Measurements from ENCODE around the gene SMOC2. TPM values are rescaled to one million over a fixed set of nuclear protein-coding genes. Genes with fewer than 3 reads are reported as not detected.

The SMOC2 gene
- total and polyA plus RNA-seq, 2 of the 4 experiments (the other 2 are of a cell fraction), result not detected

DNA sequence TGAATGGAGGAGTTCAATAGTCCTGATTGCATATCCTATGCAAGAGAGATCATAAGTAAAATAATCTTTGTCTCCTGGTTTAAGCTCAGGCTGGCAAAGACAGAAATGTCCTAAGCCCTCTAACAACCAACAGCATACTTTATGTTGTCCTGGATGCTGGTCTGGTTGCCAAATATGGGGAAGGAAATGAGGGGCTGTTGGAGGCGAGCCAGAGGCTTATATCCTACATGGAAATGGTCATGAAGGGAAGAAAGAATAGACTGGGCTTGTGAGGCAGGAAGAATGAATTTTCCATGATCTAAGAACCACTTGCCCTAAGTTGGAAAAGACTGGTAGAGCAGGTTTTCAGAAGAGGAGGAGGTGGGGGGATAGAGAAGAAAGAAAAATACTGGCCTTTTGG, 237.1 kb downstream of the SMOC2 start:
- Histone ChIP-seq H4K8ac (ENCODE audit: low read depth in 2 of 2, low read length in 2 of 2) (no peak overlapping the region), H3K23ac (ENCODE audit: low read depth, low read length) (no peak overlapping the region), H2BK20ac (ENCODE audit: low read depth, low read length) (no peak overlapping the region), H2BK15ac (ENCODE audit: low read depth, low read length) (no peak overlapping the region), H3K27me3 (ENCODE audit: control insufficient read depth, insufficient read depth, low read length) (no peaks in the 10 kb centered on the region), H3K4ac (ENCODE audit: low read depth, low read length) (no peak overlapping the region), H3K79me1 (ENCODE audit: low read depth in 1 of 2, low read length in 2 of 2) (no peaks in the 10 kb centered on the region), H3K9ac (ENCODE audit: low read depth, low read length) (no peak overlapping the region), H2BK5ac (ENCODE audit: low read depth, low read length, poor library complexity, severe bottlenecking) (no peak overlapping the region), H2AK5ac (ENCODE audit: low read depth, low read length) (no peak overlapping the region), H3K18ac (ENCODE audit: low read depth, low read length) (no peak overlapping the region), H4K5ac (ENCODE audit: low read depth, low read length) (no peak overlapping the region), H2AFZ (replicated peaks; ENCODE audit: low read length, poor library complexity) (no peak overlapping the region), H3K9me3 (ENCODE audit: control insufficient read depth, insufficient read depth, low read length) (peaks cover 20% of the 10 kb centered on the region), H3K4me1 (ENCODE audit: control insufficient read depth, insufficient read depth, low read length) (no peaks in the 10 kb centered on the region), H4K20me1 (ENCODE audit: insufficient read depth, low read length) (no peaks in the 10 kb centered on the region), H3K56ac (ENCODE audit: extremely low read depth, insufficient read depth, low read length) (no peak overlapping the region), H3K4me3 (ENCODE audit: insufficient read depth, low read depth, low read length) (no peak overlapping the region), H3K4me2 (ENCODE audit: low read depth, low read length) (no peak overlapping the region), H4K91ac (ENCODE audit: insufficient read depth, low read depth, low read length) (no peak overlapping the region), H3K36me3 (ENCODE audit: control insufficient read depth, insufficient read depth, low read length) (no peaks in the 10 kb centered on the region), H2BK120ac (ENCODE audit: low read depth, low read length) (no peak overlapping the region), H2AK9ac (replicated peaks; ENCODE audit: low read depth, low read length, poor library complexity) (no peak overlapping the region), H3K27ac (ENCODE audit: insufficient read depth, low read length) (no peak overlapping the region), H3K14ac (replicated peaks; ENCODE audit: low read depth, low read length) (no peak overlapping the region), H3K9me1 (ENCODE audit: insufficient read depth, low read length) (no peaks in the 10 kb centered on the region)
- WGBS, 2 experiments (ENCODE audit: extremely low coverage in 2 of 2, insufficient read length in 1 of 2), result no CpG with 5 or more reads among the region's 1 CpG
- BruUV-seq (replicated peaks), result no TSS peak
- ChIA-PET CTCF (no interaction called here), POLR2A (ENCODE audit: unreplicated experiment) (no interaction called here)
- ATAC-seq (ENCODE audit: low read depth), result no peak
- DNase-seq, result no peak
- TF ChIP-seq BHLHE40 (IDR thresholded peaks at IDR 0.05; ENCODE audit: low read depth, low read length) (no peak), NFE2L2 (IDR thresholded peaks at IDR 0.05; ENCODE audit: low read depth, low read length) (no peak), RFX5 (IDR thresholded peaks at IDR 0.05; ENCODE audit: low read depth, low read length) (no peak), SMC3 (IDR thresholded peaks at IDR 0.05; ENCODE audit: low read depth, low read length) (no peak), RAD21 (IDR thresholded peaks at IDR 0.05; ENCODE audit: low read length) (no peak), MAZ (IDR thresholded peaks at IDR 0.05; ENCODE audit: borderline replicate concordance, low read depth, low read length) (no peak), FOS (IDR thresholded peaks at IDR 0.05; ENCODE audit: low read depth, low read length) (no peak), MAFK (IDR thresholded peaks at IDR 0.05; ENCODE audit: low read depth, low read length) (no peak), CHD1 (IDR thresholded peaks at IDR 0.05; ENCODE audit: low read depth, low read length) (no peak), CEBPB (IDR thresholded peaks at IDR 0.05; ENCODE audit: low read depth, low read length) (no peak), RCOR1 (IDR thresholded peaks at IDR 0.05; ENCODE audit: insufficient replicate concordance, low read length) (no peak), MXI1 (IDR thresholded peaks at IDR 0.05; ENCODE audit: borderline replicate concordance, low read depth, low read length) (no peak)
- TF ChIP-seq, protein P1, sequence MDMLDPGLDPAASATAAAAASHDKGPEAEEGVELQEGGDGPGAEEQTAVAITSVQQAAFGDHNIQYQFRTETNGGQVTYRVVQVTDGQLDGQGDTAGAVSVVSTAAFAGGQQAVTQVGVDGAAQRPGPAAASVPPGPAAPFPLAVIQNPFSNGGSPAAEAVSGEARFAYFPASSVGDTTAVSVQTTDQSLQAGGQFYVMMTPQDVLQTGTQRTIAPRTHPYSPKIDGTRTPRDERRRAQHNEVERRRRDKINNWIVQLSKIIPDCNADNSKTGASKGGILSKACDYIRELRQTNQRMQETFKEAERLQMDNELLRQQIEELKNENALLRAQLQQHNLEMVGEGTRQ (IDR thresholded peaks at IDR 0.05; ENCODE audit: low read depth, low read length), result no peak
- TF ChIP-seq, protein P2, sequence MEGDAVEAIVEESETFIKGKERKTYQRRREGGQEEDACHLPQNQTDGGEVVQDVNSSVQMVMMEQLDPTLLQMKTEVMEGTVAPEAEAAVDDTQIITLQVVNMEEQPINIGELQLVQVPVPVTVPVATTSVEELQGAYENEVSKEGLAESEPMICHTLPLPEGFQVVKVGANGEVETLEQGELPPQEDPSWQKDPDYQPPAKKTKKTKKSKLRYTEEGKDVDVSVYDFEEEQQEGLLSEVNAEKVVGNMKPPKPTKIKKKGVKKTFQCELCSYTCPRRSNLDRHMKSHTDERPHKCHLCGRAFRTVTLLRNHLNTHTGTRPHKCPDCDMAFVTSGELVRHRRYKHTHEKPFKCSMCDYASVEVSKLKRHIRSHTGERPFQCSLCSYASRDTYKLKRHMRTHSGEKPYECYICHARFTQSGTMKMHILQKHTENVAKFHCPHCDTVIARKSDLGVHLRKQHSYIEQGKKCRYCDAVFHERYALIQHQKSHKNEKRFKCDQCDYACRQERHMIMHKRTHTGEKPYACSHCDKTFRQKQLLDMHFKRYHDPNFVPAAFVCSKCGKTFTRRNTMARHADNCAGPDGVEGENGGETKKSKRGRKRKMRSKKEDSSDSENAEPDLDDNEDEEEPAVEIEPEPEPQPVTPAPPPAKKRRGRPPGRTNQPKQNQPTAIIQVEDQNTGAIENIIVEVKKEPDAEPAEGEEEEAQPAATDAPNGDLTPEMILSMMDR (conservative IDR thresholded peaks at IDR 0.05; ENCODE audit: low read depth, low read length), result no peak
- TF ChIP-seq, protein P3, sequence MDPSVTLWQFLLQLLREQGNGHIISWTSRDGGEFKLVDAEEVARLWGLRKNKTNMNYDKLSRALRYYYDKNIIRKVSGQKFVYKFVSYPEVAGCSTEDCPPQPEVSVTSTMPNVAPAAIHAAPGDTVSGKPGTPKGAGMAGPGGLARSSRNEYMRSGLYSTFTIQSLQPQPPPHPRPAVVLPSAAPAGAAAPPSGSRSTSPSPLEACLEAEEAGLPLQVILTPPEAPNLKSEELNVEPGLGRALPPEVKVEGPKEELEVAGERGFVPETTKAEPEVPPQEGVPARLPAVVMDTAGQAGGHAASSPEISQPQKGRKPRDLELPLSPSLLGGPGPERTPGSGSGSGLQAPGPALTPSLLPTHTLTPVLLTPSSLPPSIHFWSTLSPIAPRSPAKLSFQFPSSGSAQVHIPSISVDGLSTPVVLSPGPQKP (IDR thresholded peaks at IDR 0.05; ENCODE audit: borderline replicate concordance, low read depth, low read length), result no peak
- dilution Hi-C loops (cut with HindIII; ENCODE audit: low sequenced_read_pairs, unreplicated experiment), result no loop called here
- in situ Hi-C loops (cut with MboI; ENCODE audit: low sequenced_read_pairs), result no loop called here
- intact Hi-C loops (cut with micrococcal nuclease), result no loop called here

All from IMR-90 (cell line).